OCI-LY7 (cell line): ENCODE results near the gene AGTRAP. TPM values are rescaled to one million over a fixed set of nuclear protein-coding genes. Genes with fewer than 3 reads are reported as not detected.

Experiments used
- BruUV-seq: library from RNA; stranded (reverse); fragments of 400-500 nt; replicated peaks from 2 replicates; lab custom pipeline; 2021; lab: Mats Ljungman, UMichigan
- CTCF ChIA-PET: fragments of 300-600 bp; sonication (Branson Sonifier 250); formaldehyde crosslinking; loops from one replicate; lab custom pipeline; 2022; ENCODE audit warnings: antibody characterized with exemption; ENCODE audit not compliant: unreplicated experiment; lab: Charles Lee
- POLR2A ChIA-PET: fragments of 300-600 bp; sonication (Branson Sonifier 250); formaldehyde crosslinking; loops from one replicate; lab custom pipeline; 2022; ENCODE audit warnings: antibody characterized with exemption; lab: Charles Lee
- DNase-seq: peaks from one replicate; pipeline ENCODE4 v3.0.0-alpha.2; 2015; ENCODE audit warnings: low spot score
- H2AFZ ChIP-seq: fragments of 200-600 bp; sonication (generic), shearing (Covaris generic); 2 replicates; pipeline ENCODE4 v1.6.1; 2014; ENCODE audit warnings: mild to moderate bottlenecking, antibody characterized with exemption, low read length, moderate library complexity
- H3K27ac ChIP-seq: fragments of 200-600 bp; sonication (generic); 2 replicates; pipeline ENCODE4 v1.5.1; 2014; ENCODE audit warnings: mixed run types, low read depth, mild to moderate bottlenecking, moderate library complexity, low read length, inconsistent platforms; ENCODE audit not compliant: poor library complexity, severe bottlenecking
- H3K36me3 ChIP-seq: fragments of 200-600 bp; sonication (generic); 2 replicates; pipeline ENCODE4 v1.6.1; 2014; ENCODE audit warnings: mild to moderate bottlenecking, antibody characterized with exemption, low read length, moderate library complexity, mixed read lengths; ENCODE audit not compliant: insufficient read depth
- H3K4me1 ChIP-seq: fragments of 200-600 bp; sonication (generic); 2 replicates; pipeline ENCODE4 v1.5.1; 2014; ENCODE audit warnings: mild to moderate bottlenecking, low read length; ENCODE audit not compliant: insufficient read depth, poor library complexity, severe bottlenecking
- H3K4me2 ChIP-seq: fragments of 200-600 bp; sonication (generic); 2 replicates; pipeline ENCODE4 v1.6.1; 2014; ENCODE audit warnings: mild to moderate bottlenecking, low read length
- H3K4me3 ChIP-seq: fragments of 200-600 bp; sonication (generic); 2 replicates; pipeline ENCODE4 v1.5.1; 2014; ENCODE audit warnings: mild to moderate bottlenecking, low read depth, low read length; ENCODE audit not compliant: poor library complexity, severe bottlenecking
- H3K79me2 ChIP-seq: fragments of 200-600 bp; sonication (generic); 2 replicates; pipeline ENCODE4 v1.6.1; 2016; ENCODE audit warnings: low read depth, mild to moderate bottlenecking, low read length, moderate library complexity, mixed read lengths; ENCODE audit not compliant: insufficient read depth
- H3K9me2 ChIP-seq: fragments of 200-600 bp; sonication (generic); 2 replicates; pipeline ENCODE4 v1.6.1; 2016; ENCODE audit warnings: mild to moderate bottlenecking, low read length, mixed read lengths; ENCODE audit not compliant: insufficient read depth
- H3K9me3 ChIP-seq: fragments of 200-600 bp; sonication (generic); 2 replicates; pipeline ENCODE4 v1.6.1; 2014; ENCODE audit warnings: mild to moderate bottlenecking, mixed run types, low read length, mixed read lengths
- H4K20me1 ChIP-seq: fragments of 200-600 bp; sonication (generic); 2 replicates; pipeline ENCODE4 v1.6.1; 2014; ENCODE audit warnings: mild to moderate bottlenecking, antibody characterized with exemption, low read length, moderate library complexity, mixed read lengths; ENCODE audit not compliant: insufficient read depth
- EZH2phosphoT487 ChIP-seq: fragments of 200-600 bp; sonication (generic); IDR thresholded peaks from 2 replicates; pipeline ENCODE4 v1.6.1; 2018; ENCODE audit warnings: low read depth, borderline replicate concordance, mild to moderate bottlenecking, mixed run types, antibody characterized with exemption, low read length, moderate library complexity, mixed read lengths
- intact Hi-C: fragments of 100-400 bp; cut with micrococcal nuclease; formaldehyde crosslinking; loops from one replicate; pipeline ENCODE4 v1.10.0; 2022; ENCODE audit not compliant: unreplicated experiment
- total RNA-seq, 2 experiments: library from RNA; depleted of rRNA in 1 of 2; stranded (reverse); fragments of >200 nt in 1 of 2; shearing (Covaris generic) in 1 of 2; gene quantifications; 2 replicates each; pipeline ENCODE4 v1.2.3, GENCODE V29; 2014 to 2022
- TF ChIP-seq, protein P1 (sequence below): fragments of 200-600 bp; sonication (generic); conservative IDR thresholded peaks from 2 replicates; pipeline ENCODE4 v1.5.1; 2014; ENCODE audit warnings: mild to moderate bottlenecking, antibody characterized with exemption, low read length, moderate library complexity, mixed read lengths

AGTRAP gene
- total RNA-seq, 2 experiments from 2014 or later = 36.1 to 40.0 TPM

GRCh38 chr1:11774753-11775152 is 38.8 kb downstream of the AGTRAP start:
- H4K20me1 ChIP-seq = no peaks in the 10 kb centered on the region
- no peaks in the 10 kb centered on the region for H3K9me3 ChIP-seq
- H3K4me2 ChIP-seq = no peak overlapping the region
- H3K9me2 ChIP-seq = no peaks in the 10 kb centered on the region
- no peak overlapping the region for H2AFZ ChIP-seq
- no peaks in the 10 kb centered on the region for H3K36me3 ChIP-seq
- H3K4me3 ChIP-seq = no peak overlapping the region
- no peak overlapping the region for H3K27ac ChIP-seq
- DNase-seq = no peak
- H3K79me2 ChIP-seq = no peaks in the 10 kb centered on the region
- TF ChIP-seq, protein P1, sequence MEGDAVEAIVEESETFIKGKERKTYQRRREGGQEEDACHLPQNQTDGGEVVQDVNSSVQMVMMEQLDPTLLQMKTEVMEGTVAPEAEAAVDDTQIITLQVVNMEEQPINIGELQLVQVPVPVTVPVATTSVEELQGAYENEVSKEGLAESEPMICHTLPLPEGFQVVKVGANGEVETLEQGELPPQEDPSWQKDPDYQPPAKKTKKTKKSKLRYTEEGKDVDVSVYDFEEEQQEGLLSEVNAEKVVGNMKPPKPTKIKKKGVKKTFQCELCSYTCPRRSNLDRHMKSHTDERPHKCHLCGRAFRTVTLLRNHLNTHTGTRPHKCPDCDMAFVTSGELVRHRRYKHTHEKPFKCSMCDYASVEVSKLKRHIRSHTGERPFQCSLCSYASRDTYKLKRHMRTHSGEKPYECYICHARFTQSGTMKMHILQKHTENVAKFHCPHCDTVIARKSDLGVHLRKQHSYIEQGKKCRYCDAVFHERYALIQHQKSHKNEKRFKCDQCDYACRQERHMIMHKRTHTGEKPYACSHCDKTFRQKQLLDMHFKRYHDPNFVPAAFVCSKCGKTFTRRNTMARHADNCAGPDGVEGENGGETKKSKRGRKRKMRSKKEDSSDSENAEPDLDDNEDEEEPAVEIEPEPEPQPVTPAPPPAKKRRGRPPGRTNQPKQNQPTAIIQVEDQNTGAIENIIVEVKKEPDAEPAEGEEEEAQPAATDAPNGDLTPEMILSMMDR = no peak
- TF ChIP-seq EZH2phosphoT487 = no peak
- intact Hi-C loops = no loop called here
- BruUV-seq = no TSS peak
- ChIA-PET POLR2A (no interaction called here), CTCF (no interaction called here)
- H3K4me1 ChIP-seq = peaks cover 33% of the 10 kb centered on the region

- no peak overlapping the region for H3K4me2 ChIP-seq
- no peak overlapping the region for H3K27ac ChIP-seq
- CTCF ChIA-PET = no interaction called here
- BruUV-seq = no TSS peak
- no peaks in the 10 kb centered on the region for H3K36me3 ChIP-seq
- no peaks in the 10 kb centered on the region for H3K9me2 ChIP-seq
- POLR2A ChIA-PET = no interaction called here
- H3K4me1 ChIP-seq = peaks cover 19% of the 10 kb centered on the region
- no peak overlapping the region for H3K4me3 ChIP-seq
- intact Hi-C loops = no loop called here
- no peaks in the 10 kb centered on the region for H3K9me3 ChIP-seq
- no peak overlapping the region for H2AFZ ChIP-seq
- H3K79me2 ChIP-seq = no peaks in the 10 kb centered on the region
- no peak for TF ChIP-seq EZH2phosphoT487
- TF ChIP-seq, protein P1 = no peak
- no peak for DNase-seq
- H4K20me1 ChIP-seq = no peaks in the 10 kb centered on the region
These were observed 41.9 kb downstream of the AGTRAP start for GRCh38 chr1:11777658-11778322.

- no peaks in the 10 kb centered on the region for H3K9me3 ChIP-seq
- no peaks in the 10 kb centered on the region for H4K20me1 ChIP-seq
- H2AFZ ChIP-seq = no peak overlapping the region
- ChIA-PET CTCF (no interaction called here), POLR2A (no interaction called here)
- TF ChIP-seq, protein P1 = no peak
- no peak for DNase-seq
- H3K4me3 ChIP-seq = no peak overlapping the region
- no peak overlapping the region for H3K27ac ChIP-seq
- H3K79me2 ChIP-seq = no peaks in the 10 kb centered on the region
- peaks cover 14% of the 10 kb centered on the region for H3K4me1 ChIP-seq
- no TSS peak for BruUV-seq
- intact Hi-C loops = no loop called here
- no peaks in the 10 kb centered on the region for H3K36me3 ChIP-seq
- no peaks in the 10 kb centered on the region for H3K9me2 ChIP-seq
- H3K4me2 ChIP-seq = no peak overlapping the region
These were observed 42.4 kb downstream of the AGTRAP start for GRCh38 chr1:11778336-11778735.
